Endothelial cell of umbilical vein (primary cell): Measurements from ENCODE around the gene CDCP1. TPM values are rescaled to one million over a fixed set of nuclear protein-coding genes. Genes with fewer than 3 reads are reported as not detected.
"Not testable (repeated sequence)": the region's sequence is repeated elsewhere in the genome, so short reads cannot be mapped to it uniquely, and the experiment has no call there.

Experiments used
- BruUV-seq: library from RNA; stranded (reverse); fragments of 400-500 nt; replicated peaks from 2 replicates; lab custom pipeline; 2021; lab: Mats Ljungman, UMichigan
- CTCF ChIA-PET: fragments of 300-600, 350-600 bp; sonication (Branson Sonifier 250); formaldehyde crosslinking; loops from one replicate; lab custom pipeline; 2021; ENCODE audit warnings: antibody characterized with exemption, inconsistent platforms; lab: Charles Lee
- POLR2A ChIA-PET: fragments of 300-600, 350-600 bp; sonication (Branson Sonifier 250); formaldehyde crosslinking; loops from one replicate; lab custom pipeline; 2021; ENCODE audit warnings: antibody characterized with exemption, inconsistent platforms; lab: Charles Lee
- DNase-seq: peaks from one replicate; pipeline ENCODE4 v3.0.0-alpha.2; 2011; ENCODE audit warnings: low read depth, low spot score
- FAIRE-seq: peaks from 2 replicates; lab custom pipeline; 2011; peaks lifted over from hg19 to GRCh38; lab: Jason Lieb, UNC
- H2AFZ ChIP-seq: 2 replicates; pipeline ENCODE4 v1.6.0; 2012; ENCODE audit warnings: low read depth, low read length, control low read depth, inconsistent platforms
- H3K27ac ChIP-seq: 2 replicates; pipeline ENCODE4 v1.5.1; 2011; ENCODE audit warnings: low read depth, mild to moderate bottlenecking, control low read depth, low read length, moderate library complexity; ENCODE audit not compliant: insufficient read depth
- H3K27me3 ChIP-seq, 2 experiments: 2 replicates each; pipeline versions ENCODE4 v1.6.0 to v1.6.1; 2011; ENCODE audit warnings: low read length in 2 of 2, mixed read lengths in 1 of 2; ENCODE audit not compliant: control insufficient read depth in 2 of 2, insufficient read depth in 2 of 2
- H3K36me3 ChIP-seq, 2 experiments: 2 replicates in 1 of 2; 3 replicates in 1 of 2; pipeline ENCODE4 v1.5.1; 2011; ENCODE audit warnings: low read length in 2 of 2, mild to moderate bottlenecking in 1 of 2, moderate library complexity in 1 of 2; ENCODE audit not compliant: control insufficient read depth in 2 of 2, insufficient read depth in 2 of 2; ENCODE audit errors: extremely low read depth in 1 of 2
- H3K4me1 ChIP-seq: 3 replicates; pipeline ENCODE4 v1.5.1; 2011; ENCODE audit warnings: mild to moderate bottlenecking, low read length; ENCODE audit not compliant: control insufficient read depth, insufficient read depth; ENCODE audit errors: extremely low read depth
- H3K4me2 ChIP-seq: 2 replicates; pipeline ENCODE4 v1.6.1; 2011; ENCODE audit warnings: low read length, control low read depth, mixed read lengths; ENCODE audit not compliant: insufficient read depth
- H3K4me3 ChIP-seq, 3 experiments: fragments of 200-600 bp in 1 of 3; sonication (generic), shearing (Covaris generic) in 1 of 3; replicated peaks in 1 of 3; 2 replicates each; pipeline ENCODE4 v1.5.1; 2011 to 2016; ENCODE audit warnings: control low read depth in 3 of 3, low read length in 3 of 3, mild to moderate bottlenecking in 2 of 3, inconsistent platforms in 1 of 3, low read depth in 1 of 3, moderate library complexity in 1 of 3; ENCODE audit not compliant: insufficient read depth in 1 of 3
- H3K79me2 ChIP-seq: 2 replicates; pipeline ENCODE4 v1.6.0; 2012; ENCODE audit warnings: low read length, inconsistent platforms; ENCODE audit not compliant: control insufficient read depth, insufficient read depth
- H3K9ac ChIP-seq: replicated peaks from 2 replicates; pipeline ENCODE3; 2011; ENCODE audit warnings: low read length, control low read depth; ENCODE audit not compliant: insufficient read depth; ENCODE audit errors: extremely low read depth
- H3K9me1 ChIP-seq: replicated peaks from 3 replicates; pipeline ENCODE4 v1.6.0; 2011; ENCODE audit warnings: mild to moderate bottlenecking, low read length; ENCODE audit not compliant: control insufficient read depth, insufficient read depth; ENCODE audit errors: extremely low read depth
- H3K9me3 ChIP-seq: replicated peaks from 2 replicates; pipeline ENCODE4 v1.5.1; 2012; ENCODE audit warnings: low read length, inconsistent platforms; ENCODE audit not compliant: control insufficient read depth, insufficient read depth
- H4K20me1 ChIP-seq: replicated peaks from 2 replicates; pipeline ENCODE3; 2011; ENCODE audit warnings: mild to moderate bottlenecking, low read length; ENCODE audit not compliant: control insufficient read depth, insufficient read depth; ENCODE audit errors: extremely low read depth
- EZH2 ChIP-seq: IDR thresholded peaks from 2 replicates; pipeline ENCODE4 v1.6.1; 2012; ENCODE audit warnings: borderline replicate concordance, low read depth, mild to moderate bottlenecking, moderate library complexity, low read length, inconsistent platforms; ENCODE audit not compliant: severe bottlenecking
- FOS ChIP-seq: IDR thresholded peaks from 2 replicates; pipeline ENCODE4 v1.6.1; 2011; ENCODE audit warnings: mild to moderate bottlenecking, low read length, moderate library complexity, borderline replicate concordance; ENCODE audit not compliant: insufficient read depth
- GATA2 ChIP-seq: IDR thresholded peaks from 2 replicates; pipeline ENCODE4 v1.7.0; 2011; ENCODE audit warnings: low read depth, mild to moderate bottlenecking, moderate library complexity, mixed read lengths, low read length; ENCODE audit not compliant: insufficient read length, insufficient read depth
- JUN ChIP-seq: IDR thresholded peaks from 2 replicates; pipeline ENCODE4 v1.6.1; 2011; ENCODE audit warnings: borderline replicate concordance, low read depth; ENCODE audit not compliant: insufficient read length, insufficient read depth
- MYC ChIP-seq: IDR thresholded peaks from one replicate; pipeline ENCODE4 v1.6.1; 2011; ENCODE audit warnings: mild to moderate bottlenecking, low read depth, low read length
- POLR2A ChIP-seq: IDR thresholded peaks from 2 replicates; pipeline ENCODE4 v1.6.1; 2012; ENCODE audit warnings: low read depth, mild to moderate bottlenecking, control low read depth, low read length
- POLR2AphosphoS5 ChIP-seq: IDR thresholded peaks from 2 replicates; pipeline ENCODE4 v1.6.1; 2012; ENCODE audit warnings: low read depth, mild to moderate bottlenecking, control low read depth, low read length, moderate library complexity; ENCODE audit not compliant: insufficient read depth
- dilution Hi-C: fragments of 300-500 bp; cut with MboI; formaldehyde crosslinking; loops from one replicate; pipeline ENCODE4 v1.15.0; 2019; ENCODE audit warnings: low sequenced_read_pairs; ENCODE audit not compliant: extremely low pct_ligation_motif_present
- intact Hi-C: fragments of 100-400 bp; cut with micrococcal nuclease; formaldehyde crosslinking; loops from one replicate; pipeline ENCODE4 v1.10.0; 2022
- polyA plus RNA-seq, 4 experiments: library from polyadenylated mRNA; depleted of rRNA in 3 of 4; stranded (reverse) in 3 of 4; unstranded in 1 of 4; fragments of >200 nt; gene quantifications; 2 replicates each; pipeline versions ENCODE4 v1.2.1 to v1.2.3, GENCODE V29; 2011 to 2012; ENCODE audit warnings: missing spikeins in 1 of 4
- total RNA-seq: library from RNA; stranded (reverse); gene quantifications from 2 replicates; pipeline ENCODE4 v1.2.3, GENCODE V29; 2021
- TF ChIP-seq, protein P1 (sequence below), 2 donors: IDR thresholded peaks; 1 replicate in 1 of 2; 2 replicates in 1 of 2; pipeline ENCODE4 v1.5.1; 2011; ENCODE audit warnings: low read length in 2 of 2, mild to moderate bottlenecking in 2 of 2, moderate library complexity in 2 of 2, control low read depth in 1 of 2, inconsistent platforms in 1 of 2, low read depth in 1 of 2; ENCODE audit not compliant: insufficient read depth in 1 of 2; ENCODE audit errors: extremely low read depth in 1 of 2
- TF ChIP-seq, protein P2 (sequence below): IDR thresholded peaks from 2 replicates; pipeline ENCODE4 v1.6.1; 2011; ENCODE audit not compliant: insufficient read depth, insufficient read length

Gene CDCP1
- total and polyA plus RNA-seq, 2 donors (not counting 3 experiments of a cell fraction or from before 2014, with no cell fraction given), result 0.01 to 0.22 TPM

DNA sequence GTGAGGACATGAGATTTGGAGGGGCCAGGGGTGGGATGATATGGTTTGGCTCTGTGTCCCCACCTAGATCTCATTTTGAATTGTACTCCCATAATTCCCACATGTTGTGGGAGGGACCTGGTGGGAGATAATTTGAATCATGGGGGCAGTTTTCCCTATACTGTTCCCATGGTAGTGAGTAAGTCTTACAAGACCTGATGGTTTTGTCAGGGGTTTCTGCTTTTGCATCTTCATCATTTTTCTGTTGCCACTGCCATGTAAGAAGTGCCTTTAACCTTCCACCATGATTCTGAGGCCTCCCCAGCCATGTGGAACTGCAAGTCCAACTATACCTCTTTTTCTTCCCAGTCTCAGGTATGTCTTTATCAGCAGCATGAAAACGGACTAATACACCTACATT lies 67.9 kb downstream of the CDCP1 start:
- H3K36me3 ChIP-seq, H3K27me3 ChIP-seq, H3K9me3 ChIP-seq, BruUV-seq, H3K27ac ChIP-seq, H3K4me2 ChIP-seq, H4K20me1 ChIP-seq, CTCF ChIA-PET, dilution Hi-C loops, H2AFZ ChIP-seq, H3K9me1 ChIP-seq, intact Hi-C loops, H3K9ac ChIP-seq, DNase-seq, POLR2A ChIA-PET, H3K4me3 ChIP-seq, H3K4me1 ChIP-seq, H3K79me2 ChIP-seq, FAIRE-seq: not testable (repeated sequence)

DNA sequence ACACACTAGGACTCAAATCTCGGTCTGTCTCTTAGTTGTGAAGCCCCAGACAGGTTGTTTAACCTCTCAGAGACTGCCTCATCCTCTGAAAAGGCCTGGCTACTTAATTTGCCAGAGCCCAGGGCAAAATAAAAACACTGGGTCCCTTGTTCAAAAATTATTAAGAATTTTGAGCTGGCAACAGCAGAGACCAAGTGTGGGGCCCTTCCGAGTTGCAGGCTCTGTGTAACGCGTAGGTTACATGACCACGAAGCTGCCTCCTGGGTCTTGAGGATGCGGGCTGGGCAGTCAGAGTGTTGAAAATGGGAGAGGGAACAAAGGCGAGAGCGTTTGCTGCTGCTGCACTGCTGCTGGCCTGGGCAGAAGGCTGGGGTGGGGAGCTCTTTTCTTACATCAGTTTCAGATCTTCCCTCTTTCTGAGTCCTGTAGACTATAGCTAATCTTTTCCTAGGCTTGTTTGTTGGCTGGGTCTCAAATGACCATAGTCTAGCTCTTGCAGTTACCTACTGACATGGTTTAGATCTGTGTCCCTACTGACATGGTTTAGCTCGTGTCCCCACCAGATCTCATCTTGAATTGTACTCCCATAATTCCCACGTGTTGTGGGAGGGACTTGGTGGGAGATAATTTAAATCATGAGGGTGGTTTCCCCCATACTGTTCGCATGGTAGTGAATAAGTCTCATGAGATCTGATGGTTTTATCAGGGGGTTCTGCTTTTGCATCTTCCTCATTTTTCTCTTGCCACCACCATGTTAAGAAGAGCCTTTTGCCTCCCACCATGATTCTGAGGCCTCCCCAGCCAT lies 70.2 kb downstream of the CDCP1 start:
- Histone ChIP-seq H3K9ac (no peak overlapping the region), H3K4me1 (no peaks in the 10 kb centered on the region), H3K9me3 (no peaks in the 10 kb centered on the region), H2AFZ (no peak overlapping the region), H3K4me3 (no peak overlapping the region), H3K36me3 (no peaks in the 10 kb centered on the region), H3K27ac (no peak overlapping the region), H4K20me1 (no peaks in the 10 kb centered on the region), H3K4me2 (no peak overlapping the region), H3K79me2 (no peaks in the 10 kb centered on the region), H3K9me1 (no peaks in the 10 kb centered on the region), H3K27me3 (peaks cover 8% of the 10 kb centered on the region in 2 experiments)
- dilution Hi-C loops, result no loop called here
- no TSS peak for BruUV-seq
- DNase-seq (no peak), FAIRE-seq (no peak)
- ChIA-PET CTCF (interaction anchor here (1.0 kb wide), 1 partner anchor 36 kb away, joined by 4 read pairs; no protein-coding TSS in a partner anchor), POLR2A (no interaction called here)
- TF ChIP-seq, protein P1, sequence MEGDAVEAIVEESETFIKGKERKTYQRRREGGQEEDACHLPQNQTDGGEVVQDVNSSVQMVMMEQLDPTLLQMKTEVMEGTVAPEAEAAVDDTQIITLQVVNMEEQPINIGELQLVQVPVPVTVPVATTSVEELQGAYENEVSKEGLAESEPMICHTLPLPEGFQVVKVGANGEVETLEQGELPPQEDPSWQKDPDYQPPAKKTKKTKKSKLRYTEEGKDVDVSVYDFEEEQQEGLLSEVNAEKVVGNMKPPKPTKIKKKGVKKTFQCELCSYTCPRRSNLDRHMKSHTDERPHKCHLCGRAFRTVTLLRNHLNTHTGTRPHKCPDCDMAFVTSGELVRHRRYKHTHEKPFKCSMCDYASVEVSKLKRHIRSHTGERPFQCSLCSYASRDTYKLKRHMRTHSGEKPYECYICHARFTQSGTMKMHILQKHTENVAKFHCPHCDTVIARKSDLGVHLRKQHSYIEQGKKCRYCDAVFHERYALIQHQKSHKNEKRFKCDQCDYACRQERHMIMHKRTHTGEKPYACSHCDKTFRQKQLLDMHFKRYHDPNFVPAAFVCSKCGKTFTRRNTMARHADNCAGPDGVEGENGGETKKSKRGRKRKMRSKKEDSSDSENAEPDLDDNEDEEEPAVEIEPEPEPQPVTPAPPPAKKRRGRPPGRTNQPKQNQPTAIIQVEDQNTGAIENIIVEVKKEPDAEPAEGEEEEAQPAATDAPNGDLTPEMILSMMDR (IDR thresholded peaks at IDR 0.05; ENCODE audit: extremely low read depth in 1 of 2, insufficient read depth in 1 of 2, low read depth in 1 of 2, low read length in 2 of 2), result no peak
- TF ChIP-seq FOS, result no peak
- TF ChIP-seq, protein P2, sequence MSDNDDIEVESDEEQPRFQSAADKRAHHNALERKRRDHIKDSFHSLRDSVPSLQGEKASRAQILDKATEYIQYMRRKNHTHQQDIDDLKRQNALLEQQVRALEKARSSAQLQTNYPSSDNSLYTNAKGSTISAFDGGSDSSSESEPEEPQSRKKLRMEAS, result no peak
- no peak for TF ChIP-seq GATA2
- TF ChIP-seq JUN, result no peak
- TF ChIP-seq MYC, result no peak
- no peak for TF ChIP-seq POLR2AphosphoS5
- no peak for TF ChIP-seq EZH2
- TF ChIP-seq POLR2A, result no peak
- intact Hi-C loops, result no loop called here
